Midbrain (tissue), 1 donor: Measurements from ENCODE around the gene MESP1.

Experiments
- DNase-seq: peaks from one replicate; lab custom pipeline; 2025; lab: John Stamatoyannopoulos, UW

Gene MESP1

DNA sequence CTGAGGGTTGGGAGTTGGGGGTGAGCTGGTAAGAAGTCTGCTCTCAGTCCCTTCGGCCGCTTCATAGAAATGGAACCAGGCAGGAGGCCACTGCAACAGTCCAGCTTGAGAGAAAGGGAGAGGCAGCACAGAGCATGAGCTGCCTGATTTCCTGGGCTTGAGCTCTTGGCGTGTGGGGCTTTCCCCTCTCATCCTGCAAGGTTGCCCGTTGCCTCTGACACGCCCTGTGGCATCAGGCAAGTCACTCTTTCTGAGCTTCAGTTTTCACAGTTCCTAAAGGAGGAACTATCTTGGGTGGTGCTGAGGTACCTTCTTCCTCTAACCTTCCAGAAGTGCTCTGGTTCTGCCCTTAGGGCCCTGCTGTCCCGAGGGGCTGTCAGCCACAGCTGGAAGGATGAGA lies 30.0 kb upstream of the MESP1 start:
- DNase-seq, result no peak

DNA sequence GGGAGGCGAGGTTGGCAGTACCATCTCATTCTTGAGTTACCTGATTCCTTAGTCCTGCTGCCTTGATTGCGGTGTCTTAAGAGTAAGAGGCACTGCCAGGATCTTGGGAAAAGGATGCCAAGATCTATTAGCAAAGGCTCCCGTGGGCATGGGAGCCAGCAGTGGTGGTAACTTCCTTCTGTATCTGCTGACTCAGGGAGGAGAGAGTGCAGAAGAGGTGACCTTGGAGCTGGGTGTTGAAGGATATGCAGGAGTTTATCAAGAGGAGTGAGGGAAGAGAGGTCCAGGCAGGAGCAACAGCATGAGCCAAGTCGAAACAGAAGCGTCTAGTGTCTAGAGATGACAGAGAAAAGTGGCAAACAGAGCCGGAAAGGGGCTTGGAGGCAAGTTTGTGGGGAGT lies 29.6 kb upstream of the MESP1 start:
- DNase-seq, result no peak

DNA sequence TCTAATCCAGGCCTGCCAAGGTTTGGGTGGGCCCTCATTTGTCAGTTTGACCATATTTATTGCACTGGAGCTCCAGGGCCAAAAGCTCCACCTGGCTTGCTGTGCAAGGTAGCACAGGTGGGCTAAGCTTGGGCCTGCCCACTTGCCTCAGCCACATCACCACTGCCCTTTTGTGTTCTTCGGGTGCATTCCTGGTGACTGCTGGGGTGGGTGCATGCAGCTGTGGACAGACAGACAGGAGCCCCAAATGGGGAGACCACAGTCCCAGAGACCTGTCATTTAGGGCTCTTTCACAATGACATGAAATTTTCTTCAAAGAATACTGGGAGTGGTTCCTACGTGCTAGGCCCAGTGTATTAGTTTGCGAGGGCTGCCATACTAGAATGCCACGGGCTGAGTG lies 27.8 kb upstream of the MESP1 start:
- DNase-seq, result no peak

- peak; percentile 28 for DNase-seq
Observed at GRCh38 chr15:89777782-89778380, 26.8 kb upstream of the MESP1 start.

DNA sequence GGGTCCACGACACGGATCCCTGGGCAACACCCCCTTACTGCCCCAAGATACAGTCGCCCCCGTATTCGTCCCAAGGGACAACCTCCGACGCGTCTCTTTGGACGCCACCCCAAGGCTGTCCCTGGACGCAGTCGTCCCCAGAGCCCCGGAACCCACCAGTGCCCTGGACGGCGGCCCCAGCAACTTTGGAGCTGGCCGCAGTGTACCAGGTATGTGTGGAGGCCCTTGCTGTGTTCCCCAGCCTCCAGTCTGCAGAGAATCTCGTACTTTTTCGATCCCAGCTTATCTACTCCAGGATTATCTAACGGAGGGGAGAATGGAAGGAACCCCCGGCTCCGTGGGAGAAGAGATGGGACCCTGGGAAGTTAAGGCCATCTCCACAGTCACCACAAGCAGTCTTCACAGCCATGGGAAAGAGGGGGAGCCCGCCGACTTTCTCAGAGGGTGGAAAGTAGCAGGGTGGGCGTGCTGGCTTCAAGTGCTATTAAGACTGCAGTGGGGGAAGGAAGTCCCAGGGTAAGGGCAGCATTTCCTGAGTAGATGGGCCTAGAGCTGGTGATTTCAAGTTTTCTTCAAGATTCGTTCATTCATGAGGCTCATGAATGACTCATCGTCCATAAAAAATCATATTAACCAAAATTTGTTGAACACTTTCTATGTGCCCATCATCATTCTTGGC lies 26.2 kb upstream of the MESP1 start:
- DNase-seq, result no peak

- peak; percentile 78 for DNase-seq
Observed at GRCh38 chr15:89776274-89777072, 25.4 kb upstream of the MESP1 start, which contains the start of gene MESP2. Gene MESP2 (plus strand): TSS chr15:89776332. CDS start chr15:89776358, 26 bp downstream.

- no peak for DNase-seq
Observed at GRCh38 chr15:89775815-89776214, 24.8 kb upstream of the MESP1 start.

- no peak for DNase-seq
Observed at GRCh38 chr15:89774492-89774891, 23.4 kb upstream of the MESP1 start.

DNA sequence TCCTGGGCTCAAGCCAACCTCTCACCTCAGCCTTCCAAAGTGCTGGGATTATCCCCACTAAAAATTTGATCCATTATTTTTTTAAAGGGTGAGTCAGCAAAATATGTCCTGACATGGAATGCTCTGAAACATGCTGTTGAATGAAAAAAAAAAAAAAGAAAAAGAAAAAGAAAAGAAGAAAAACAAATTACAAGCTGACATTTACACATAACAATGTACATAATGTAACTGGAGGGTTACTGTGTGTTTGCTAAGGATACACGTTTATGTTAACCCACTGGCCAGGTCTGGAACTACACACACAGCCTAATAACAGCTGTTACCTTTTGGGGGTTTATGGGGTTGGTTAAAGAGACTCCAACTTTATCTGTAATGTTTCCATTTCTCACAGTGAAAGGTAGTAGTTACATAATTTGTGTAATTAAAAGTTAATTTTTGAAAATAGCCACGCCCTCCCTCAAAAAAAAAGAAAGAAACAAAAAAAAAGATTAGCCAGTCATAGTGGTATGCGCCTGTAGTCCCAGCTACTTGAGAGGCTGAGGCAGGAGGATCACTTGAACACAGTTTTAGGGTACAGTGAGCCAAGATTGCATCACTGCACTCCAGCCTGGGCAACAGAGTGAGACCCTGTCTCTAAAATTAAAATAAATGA lies 22.0 kb upstream of the MESP1 start:
- DNase-seq, result no peak

DNA sequence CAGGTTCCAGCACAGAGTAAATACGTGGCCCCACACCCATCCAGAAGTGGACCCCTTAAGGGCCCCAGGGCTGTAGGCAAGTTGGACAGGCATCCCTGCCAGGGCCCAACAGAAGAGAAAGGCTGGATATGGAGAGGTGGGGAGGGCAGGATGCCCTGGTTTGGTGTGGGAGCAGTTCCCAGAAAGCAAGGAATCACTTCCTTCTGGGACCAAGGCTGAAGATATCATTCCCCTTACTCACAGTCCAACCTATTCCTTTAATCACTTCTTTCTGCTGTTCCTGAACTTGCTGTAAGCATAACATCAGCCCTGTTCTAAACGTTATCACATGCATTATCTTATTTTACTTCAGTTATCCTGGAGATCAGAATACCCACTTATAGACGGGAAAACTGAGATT lies 19.0 kb upstream of the MESP1 start:
- DNase-seq, result no peak

GRCh38 chr15:89769366-89769765 lies 18.3 kb upstream of the MESP1 start:
- no peak for DNase-seq

DNA sequence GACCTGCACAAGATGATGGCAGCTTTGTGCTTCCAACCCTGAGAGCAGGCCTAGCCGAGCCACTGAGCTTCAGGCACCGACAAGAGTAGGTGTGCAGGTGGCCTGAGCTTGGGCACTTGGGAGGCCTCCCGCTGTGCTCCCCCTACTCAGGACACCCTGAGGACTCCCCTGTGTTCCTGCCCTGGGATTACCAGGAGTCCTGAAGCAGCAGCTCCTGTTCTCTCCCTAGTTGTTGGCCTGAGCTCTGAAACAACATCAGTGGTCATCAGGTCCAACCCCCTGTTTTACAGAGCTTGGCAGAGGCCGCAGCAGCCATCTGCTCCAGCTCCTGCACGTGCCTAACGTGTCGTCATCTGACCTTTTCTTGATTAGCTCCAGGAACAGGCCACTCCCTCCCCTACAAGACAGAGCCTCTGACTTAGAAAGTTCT lies 17.0 kb upstream of the MESP1 start:
- no peak for DNase-seq

GRCh38 chr15:89767411-89767915 lies 16.4 kb upstream of the MESP1 start:
- no peak for DNase-seq

DNA sequence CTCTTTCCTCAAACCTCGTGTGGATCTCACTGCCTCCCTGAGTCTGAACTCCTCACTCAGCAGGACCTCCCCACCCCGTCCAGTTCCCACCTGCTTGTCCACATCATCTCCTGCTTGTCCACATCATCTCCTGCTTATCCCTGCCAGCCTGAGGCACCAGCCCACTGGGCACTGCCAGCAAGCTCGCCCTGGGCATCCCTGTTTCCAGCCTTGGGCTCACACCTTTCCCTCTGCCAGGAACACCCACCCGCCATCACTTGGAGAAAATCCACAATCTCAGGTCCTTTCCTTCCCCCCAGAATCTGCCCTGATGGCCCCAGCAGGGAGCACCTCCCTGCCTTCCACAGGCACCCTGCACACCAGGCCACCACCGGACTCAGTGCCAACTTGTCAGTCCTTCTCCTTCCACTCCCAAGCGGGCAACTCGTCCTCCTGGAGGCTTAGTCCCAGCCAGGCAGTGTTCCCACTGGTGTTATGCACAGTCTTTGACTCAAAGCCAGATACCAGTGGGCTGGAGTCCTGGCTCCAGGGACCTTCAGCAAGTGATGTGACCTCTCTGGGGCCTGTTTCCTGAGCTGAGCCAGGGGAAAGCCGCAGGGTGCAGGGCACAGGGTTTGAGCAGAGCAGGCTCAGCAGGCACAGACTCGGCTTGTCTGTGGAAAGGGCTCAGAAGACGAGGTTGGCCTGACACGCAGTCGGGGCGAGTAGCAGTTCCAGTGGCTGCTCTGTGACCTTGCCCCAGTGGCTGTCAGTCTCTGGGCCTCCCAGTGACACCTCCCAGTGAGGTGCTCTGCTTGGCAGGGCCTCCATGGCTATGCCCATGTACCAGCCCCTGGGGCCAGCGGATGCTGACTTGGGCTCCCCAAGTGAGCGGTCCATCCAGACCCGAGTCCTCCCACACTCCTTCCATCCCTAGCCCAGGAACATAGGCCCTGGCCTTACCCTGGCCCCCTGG lies 15.6 kb upstream of the MESP1 start:
- no peak for DNase-seq

GRCh38 chr15:89765694-89766093 lies 14.6 kb upstream of the MESP1 start:
- no peak for DNase-seq

DNA sequence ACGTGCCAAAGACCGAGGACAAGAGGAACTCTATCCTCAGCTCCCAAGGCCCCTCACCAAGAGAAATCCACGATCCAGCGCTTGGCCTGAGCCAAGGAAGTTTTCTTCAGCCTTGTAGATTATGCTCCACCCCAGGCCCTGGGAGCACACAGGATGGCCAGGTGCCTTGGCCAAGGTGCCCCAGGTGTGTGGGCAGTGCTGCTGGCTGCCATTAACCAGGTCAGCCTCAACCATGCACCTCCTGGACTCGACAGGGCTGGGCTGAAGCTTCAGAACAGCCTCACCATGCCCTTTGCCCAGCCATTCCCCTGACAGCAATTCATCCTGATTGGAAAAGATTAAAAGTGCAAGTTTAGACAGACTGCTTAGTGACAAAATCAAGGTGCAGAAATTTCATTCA lies 10.9 kb upstream of the MESP1 start:
- no peak for DNase-seq

- no peak for DNase-seq
Observed at GRCh38 chr15:89761009-89761831, 10.2 kb upstream of the MESP1 start.

- DNase-seq, result peak; percentile 82
Observed at GRCh38 chr15:89760303-89761008, 9.4 kb upstream of the MESP1 start.

DNA sequence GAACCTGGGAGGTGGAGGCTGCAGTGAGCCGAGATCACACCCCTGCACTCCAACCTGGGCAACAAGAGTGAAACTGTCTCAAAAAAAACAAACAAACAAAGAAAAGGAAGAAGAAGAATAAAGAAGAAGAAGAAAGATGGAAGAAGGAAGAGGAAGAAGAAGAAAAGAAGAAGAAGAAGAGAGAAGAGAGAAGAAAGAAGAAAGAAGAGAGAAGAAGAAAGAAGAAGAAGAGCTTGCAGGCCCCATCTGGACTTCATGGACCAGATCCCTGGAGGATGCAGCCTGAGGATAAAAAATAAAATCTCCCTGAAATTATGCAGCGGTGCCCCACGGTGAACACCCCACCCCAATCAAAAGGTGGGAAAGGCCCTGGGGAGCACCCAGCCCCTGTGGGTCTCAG lies 8.8 kb upstream of the MESP1 start:
- no peak for DNase-seq

- DNase-seq, result no peak
Observed at GRCh38 chr15:89758981-89759380, 7.9 kb upstream of the MESP1 start.
